GM18951 (cell line): ENCODE results near the gene DAB1.
"Not testable (repeated sequence)": the region's sequence is repeated elsewhere in the genome, so short reads cannot be mapped to it uniquely, and the experiment has no call there.

Experiments
- POLR2A ChIP-seq: IDR thresholded peaks from 4 replicates; pipeline ENCODE4 v1.6.1; 2011; ENCODE audit warnings: mild to moderate bottlenecking; ENCODE audit not compliant: insufficient read length, insufficient read depth; ENCODE audit errors: extremely low read depth
- in situ Hi-C: fragments of 300-500 bp; cut with MboI; formaldehyde crosslinking; loops from one replicate; pipeline ENCODE4 v1.12.0; 2022; ENCODE audit warnings: low sequenced_read_pairs, mixed read lengths, inconsistent platforms; ENCODE audit not compliant: unreplicated experiment

Gene DAB1

GRCh38 chr1:57094749-57095148 lies 329.1 kb downstream of the DAB1 start:
- in situ Hi-C loops, result no loop called here
- no peak for TF ChIP-seq POLR2A

GRCh38 chr1:57093122-57093521 lies 330.7 kb downstream of the DAB1 start:
- in situ Hi-C loops, result no loop called here
- TF ChIP-seq POLR2A, result no peak

- in situ Hi-C loops, result no loop called here
- no peak for TF ChIP-seq POLR2A
These were observed 332.2 kb downstream of the DAB1 start for GRCh38 chr1:57091642-57092041.

GRCh38 chr1:57089855-57090254 lies 334.0 kb downstream of the DAB1 start:
- in situ Hi-C loops, result no loop called here
- TF ChIP-seq POLR2A, result no peak

GRCh38 chr1:57089221-57089620 lies 334.6 kb downstream of the DAB1 start:
- in situ Hi-C loops, result no loop called here
- TF ChIP-seq POLR2A, result no peak

GRCh38 chr1:57088653-57089052 lies 335.2 kb downstream of the DAB1 start:
- TF ChIP-seq POLR2A, result no peak
- in situ Hi-C loops, result no loop called here

GRCh38 chr1:57087660-57088059 lies 336.2 kb downstream of the DAB1 start:
- in situ Hi-C loops, result not testable (repeated sequence)

- in situ Hi-C loops, result no loop called here
- TF ChIP-seq POLR2A, result no peak
These were observed 337.7 kb downstream of the DAB1 start for GRCh38 chr1:57086154-57086553.

- in situ Hi-C loops, result no loop called here
These were observed 339.2 kb downstream of the DAB1 start for GRCh38 chr1:57084701-57085100.

GRCh38 chr1:57082711-57083439 lies 341.0 kb downstream of the DAB1 start:
- in situ Hi-C loops, result no loop called here
- TF ChIP-seq POLR2A, result no peak

More at GRCh38 chr1:57084701-57085100, 339.2 kb downstream of the DAB1 start:
- TF ChIP-seq POLR2A, result no peak

GRCh38 chr1:57079454-57080157 lies 344.3 kb downstream of the DAB1 start:
- in situ Hi-C loops, result no loop called here
- TF ChIP-seq POLR2A, result no peak

- no peak for TF ChIP-seq POLR2A
- in situ Hi-C loops, result no loop called here
These were observed 351.3 kb downstream of the DAB1 start for GRCh38 chr1:57072401-57073110.

GRCh38 chr1:57067863-57068262 lies 356.0 kb downstream of the DAB1 start:
- in situ Hi-C loops, result no loop called here
- no peak for TF ChIP-seq POLR2A
